Measurements from ENCODE around the gene OPN3. TPM values are rescaled to one million over a fixed set of nuclear protein-coding genes. Genes with fewer than 3 reads are reported as not detected.

The OPN3 gene
- total and polyA plus RNA-seq, 3 experiments from 2014 or later = 6.7 to 17.6 (median 7.0) TPM

- no peak overlapping the region for H3K4me3 ChIP-seq (ENCODE audit: low read length)
- CTCF ChIA-PET = no interaction called here
- no peak overlapping the region for H3K27ac ChIP-seq (ENCODE audit: low read depth, low read length)
- Mint-ChIP-seq H3K4me1 (peaks cover 5 to 11% (median 10%) of the 10 kb centered on the region in 3 donors), H3K27me3 (no peaks in the 10 kb centered on the region), H3K27ac (no peak overlapping the region), H3K4me3 (no peak overlapping the region), H3K9me3 (peaks cover 0 to 8% (median 0%) of the 10 kb centered on the region in 5 donors), H3K36me3 (no peaks in the 10 kb centered on the region)
- no peaks in the 10 kb centered on the region for H3K9me3 ChIP-seq (ENCODE audit: low read length)
- no peaks in the 10 kb centered on the region for H3K36me3 ChIP-seq (ENCODE audit: insufficient read depth, low read length)
- no peak for DNase-seq
- POLR2A ChIA-PET = no interaction called here
- H3K4me1 ChIP-seq (ENCODE audit: insufficient read depth, low read length) = peaks cover 5% of the 10 kb centered on the region
- H3K27me3 ChIP-seq (ENCODE audit: insufficient read depth, low read length, poor library complexity, severe bottlenecking) = no peaks in the 10 kb centered on the region
Measured at GRCh38 chr1:241644259-241644658, 4.1 kb upstream of the OPN3 start.

DNA sequence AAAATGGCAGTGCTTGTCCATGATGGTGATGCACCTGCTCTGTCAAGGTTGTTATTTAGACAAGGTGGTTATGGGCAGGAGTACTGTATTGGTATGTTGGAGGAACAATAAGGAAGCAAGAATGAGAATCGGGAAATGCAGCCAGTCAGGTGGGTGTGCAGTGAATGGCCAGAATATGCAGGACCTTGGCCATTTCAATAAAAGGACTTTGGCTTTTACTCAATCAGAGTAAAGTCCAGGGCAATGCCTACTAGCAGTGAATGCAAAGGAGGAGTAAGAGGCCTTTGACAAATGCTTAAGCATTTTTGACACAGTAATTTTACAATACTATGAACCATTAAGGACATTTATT, 2.4 kb upstream of the OPN3 start:
- ChIA-PET CTCF (interaction anchor here (1.2 kb wide), 1 partner anchor 12 kb away, joined by 3 read pairs; no protein-coding TSS in a partner anchor), POLR2A (no interaction called here)
- no peaks in the 10 kb centered on the region for H3K27me3 Mint-ChIP-seq

GRCh38 chr1:241641773-241642592, 1.8 kb upstream of the OPN3 start:
- Histone ChIP-seq H3K36me3 (ENCODE audit: insufficient read depth, low read length) (no peaks in the 10 kb centered on the region), H3K4me1 (ENCODE audit: insufficient read depth, low read length) (peaks cover 25% of the 10 kb centered on the region), H3K27ac (ENCODE audit: low read depth, low read length) (no peak overlapping the region), H3K27me3 (ENCODE audit: insufficient read depth, low read length, poor library complexity, severe bottlenecking) (no peaks in the 10 kb centered on the region), H3K9me3 (ENCODE audit: low read length) (no peaks in the 10 kb centered on the region), H3K4me3 (ENCODE audit: low read length) (no peak overlapping the region)
- Mint-ChIP-seq H3K36me3 (no peaks in the 10 kb centered on the region), H3K9me3 (peaks cover 0 to 8% (median 0%) of the 10 kb centered on the region in 5 donors), H3K4me1 (peaks cover 23 to 32% (median 30%) of the 10 kb centered on the region in 3 donors), H3K4me3 (peak overlapping the region in 4 of 7 donors; percentile 26 to 88 (median 62)), H3K27ac (peak overlapping the region in 5 of 8 donors; percentile 25 to 74 (median 67)), H3K27me3 (no peaks in the 10 kb centered on the region)
- ChIA-PET CTCF (interaction anchor here (1.3 kb wide), 1 partner anchor 35 kb away, joined by 4 read pairs; no protein-coding TSS in a partner anchor), POLR2A (interaction anchor here (2.3 kb wide), 1 partner anchor 65 kb away, joined by 15 read pairs; no protein-coding TSS in a partner anchor)
- no peak for DNase-seq

More for the DNA sequence above, 2.4 kb upstream of the OPN3 start:
- Histone ChIP-seq H3K4me3 (ENCODE audit: low read length) (no peak overlapping the region), H3K36me3 (ENCODE audit: insufficient read depth, low read length) (no peaks in the 10 kb centered on the region), H3K27ac (ENCODE audit: low read depth, low read length) (no peak overlapping the region), H3K4me1 (ENCODE audit: insufficient read depth, low read length) (peaks cover 21% of the 10 kb centered on the region), H3K27me3 (ENCODE audit: insufficient read depth, low read length, poor library complexity, severe bottlenecking) (no peaks in the 10 kb centered on the region), H3K9me3 (ENCODE audit: low read length) (no peaks in the 10 kb centered on the region)
- peak overlapping the region in 1 of 7 donors; percentile 57 for H3K4me3 Mint-ChIP-seq
- DNase-seq = no peak
- peaks cover 18 to 26% (median 24%) of the 10 kb centered on the region in 3 donors for H3K4me1 Mint-ChIP-seq
- peak overlapping the region in 2 of 8 donors; percentile 11 to 25 for H3K27ac Mint-ChIP-seq
- H3K36me3 Mint-ChIP-seq = no peaks in the 10 kb centered on the region
- H3K9me3 Mint-ChIP-seq = peaks cover 0 to 8% (median 0%) of the 10 kb centered on the region in 5 donors

DNA sequence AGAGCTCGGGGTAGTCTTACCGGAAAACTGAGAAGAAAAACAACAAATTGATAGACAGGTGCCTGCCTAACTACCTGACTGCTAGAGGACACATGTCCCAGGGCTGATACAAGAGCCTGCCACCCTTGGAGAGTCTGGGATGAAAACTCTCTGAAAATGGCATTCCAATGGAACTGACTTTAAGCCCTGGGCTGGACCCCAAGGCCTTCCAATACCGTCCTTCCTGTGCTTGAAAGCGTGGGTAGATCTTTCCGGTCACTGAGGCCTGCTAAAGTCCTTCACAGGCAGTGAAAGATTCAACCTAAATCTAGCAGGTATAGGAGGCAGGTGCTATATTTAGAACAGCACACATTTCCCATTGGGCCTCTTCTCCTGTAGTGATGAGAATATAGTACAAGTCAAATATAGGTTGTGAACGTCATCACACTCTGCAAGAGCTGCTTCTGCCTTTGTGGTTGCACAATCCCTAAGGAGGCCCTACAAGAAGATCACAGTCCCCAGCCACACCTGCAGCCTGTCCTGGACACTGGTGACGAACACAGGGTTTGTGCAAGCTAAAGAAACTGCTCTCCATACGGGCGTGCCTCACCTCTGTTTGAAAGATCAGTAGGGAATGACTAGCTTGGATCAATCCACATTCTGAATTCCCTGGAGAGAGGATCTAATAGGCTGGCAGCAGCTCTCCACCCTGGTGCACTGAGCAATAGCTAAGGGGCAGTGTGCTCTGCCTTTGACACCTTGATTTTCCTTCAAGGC, 876 bp upstream of the OPN3 start:
- Mint-ChIP-seq H3K4me3 (peak overlapping the region; percentile 80 to 88 (median 84)), H3K36me3 (no peaks in the 10 kb centered on the region), H3K27ac (peak overlapping the region; percentile 38 to 94 (median 82)), H3K9me3 (peaks cover 0 to 8% (median 0%) of the 10 kb centered on the region in 5 donors), H3K27me3 (no peaks in the 10 kb centered on the region), H3K4me1 (peaks cover 28 to 40% (median 38%) of the 10 kb centered on the region in 3 donors)
- DNase-seq = no peak
- H3K4me1 ChIP-seq (ENCODE audit: insufficient read depth, low read length) = peaks cover 33% of the 10 kb centered on the region
- ChIA-PET POLR2A (interaction anchor here (1.1 to 2.3 kb wide), 4 partner anchors 36 to 1615 kb away, joined by 4 to 15 read pairs (median 6); partner anchors contain the start of genes EXO1 and SDCCAG8), CTCF (interaction anchor here (0.9 to 1.4 kb wide), 4 partner anchors 14 to 206 kb away, joined by 3 to 6 read pairs (median 4); no protein-coding TSS in a partner anchor)
- no peak overlapping the region for H3K4me3 ChIP-seq (ENCODE audit: low read length)
- H3K9me3 ChIP-seq (ENCODE audit: low read length) = no peaks in the 10 kb centered on the region
- no peak overlapping the region for H3K27ac ChIP-seq (ENCODE audit: low read depth, low read length)
- no peaks in the 10 kb centered on the region for H3K27me3 ChIP-seq (ENCODE audit: insufficient read depth, low read length, poor library complexity, severe bottlenecking)
- H3K36me3 ChIP-seq (ENCODE audit: insufficient read depth, low read length) = no peaks in the 10 kb centered on the region

- Mint-ChIP-seq H3K9me3 (peaks cover 0 to 8% (median 0%) of the 10 kb centered on the region in 5 donors), H3K36me3 (peaks cover 5 to 10% (median 6%) of the 10 kb centered on the region in 3 donors), H3K27ac (peak overlapping the region; percentile 1 to 80 (median 54)), H3K4me1 (peaks cover 31 to 48% (median 40%) of the 10 kb centered on the region in 3 donors), H3K4me3 (peak overlapping the region; percentile 83 to 94 (median 85)), H3K27me3 (no peaks in the 10 kb centered on the region)
- Histone ChIP-seq H3K9me3 (ENCODE audit: low read length) (no peaks in the 10 kb centered on the region), H3K4me3 (ENCODE audit: low read length) (peak overlapping the region; percentile 75), H3K27ac (ENCODE audit: low read depth, low read length) (peak overlapping the region; percentile 71), H3K27me3 (ENCODE audit: insufficient read depth, low read length, poor library complexity, severe bottlenecking) (no peaks in the 10 kb centered on the region), H3K36me3 (ENCODE audit: insufficient read depth, low read length) (no peaks in the 10 kb centered on the region), H3K4me1 (ENCODE audit: insufficient read depth, low read length) (peaks cover 33% of the 10 kb centered on the region)
- POLR2A ChIA-PET = interaction anchor here (0.9 to 2.3 kb wide), 5 partner anchors 38 to 1616 kb away, joined by 3 to 15 read pairs (median 4); partner anchors contain the start of genes EXO1 and SDCCAG8
- peak in 3 of 5 donors; percentile 8 to 54 (median 12) for DNase-seq
- CTCF ChIA-PET = interaction anchor here (0.9 to 1.4 kb wide), 3 partner anchors 12 to 30 kb away, joined by 3 to 6 read pairs (median 3); no protein-coding TSS in a partner anchor
Measured at GRCh38 chr1:241639623-241640148, 483 bp downstream of the OPN3 start.

DNA sequence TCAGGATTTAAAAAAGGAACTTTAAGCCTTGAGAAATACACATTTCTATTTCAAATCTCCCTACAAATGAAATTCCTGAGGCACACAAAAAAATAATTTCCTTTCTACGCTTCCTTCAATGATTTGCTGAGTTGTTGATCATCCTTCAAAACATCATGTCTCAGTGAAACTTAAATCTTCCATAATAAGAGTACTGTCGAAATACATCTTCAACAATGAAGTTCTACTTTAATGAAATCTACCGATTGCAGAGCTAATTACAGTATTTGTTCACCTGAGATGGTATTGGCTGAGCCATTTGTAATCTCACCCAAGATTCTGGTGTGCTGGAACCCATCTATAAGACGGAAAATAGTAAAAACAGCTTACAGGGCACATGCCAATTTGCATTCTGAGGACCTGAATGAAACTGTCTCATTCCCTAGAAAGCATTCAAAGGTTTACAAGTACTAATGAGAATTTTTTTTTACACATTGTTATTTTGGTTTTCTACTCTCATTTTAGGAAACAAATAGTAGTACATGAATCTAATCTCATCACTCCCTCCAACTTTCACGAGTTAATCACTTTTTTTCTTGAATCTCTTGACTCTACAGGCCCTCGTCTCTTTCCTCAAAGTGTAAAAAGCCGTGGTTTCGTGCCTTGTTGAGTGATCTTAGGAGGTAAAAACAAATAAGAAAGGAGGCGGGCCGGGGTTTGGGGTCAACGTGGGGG, 1.1 kb downstream of the OPN3 start:
- peak in 1 of 5 donors; percentile 23 for DNase-seq
- CTCF ChIA-PET = interaction anchor here (1.2 kb wide), 1 partner anchor 12 kb away, joined by 3 read pairs; no protein-coding TSS in a partner anchor
- no peaks in the 10 kb centered on the region for H3K27me3 Mint-ChIP-seq
- H3K36me3 ChIP-seq (ENCODE audit: insufficient read depth, low read length) = no peaks in the 10 kb centered on the region
- H3K4me1 ChIP-seq (ENCODE audit: insufficient read depth, low read length) = peaks cover 33% of the 10 kb centered on the region
- peak overlapping the region; percentile 83 to 94 (median 85) for H3K4me3 Mint-ChIP-seq
- POLR2A ChIA-PET = no interaction called here
- no peaks in the 10 kb centered on the region for H3K9me3 ChIP-seq (ENCODE audit: low read length)
- H3K36me3 Mint-ChIP-seq = peaks cover 7 to 14% (median 9%) of the 10 kb centered on the region in 3 donors
- peaks cover 0 to 8% (median 0%) of the 10 kb centered on the region in 5 donors for H3K9me3 Mint-ChIP-seq
- H3K4me3 ChIP-seq (ENCODE audit: low read length) = peak overlapping the region; percentile 31
- H3K27ac ChIP-seq (ENCODE audit: low read depth, low read length) = peak overlapping the region; percentile 52
- H3K27ac Mint-ChIP-seq = peak overlapping the region; percentile 1 to 80 (median 58)
- H3K27me3 ChIP-seq (ENCODE audit: insufficient read depth, low read length, poor library complexity, severe bottlenecking) = no peaks in the 10 kb centered on the region
- H3K4me1 Mint-ChIP-seq = peaks cover 31 to 52% (median 42%) of the 10 kb centered on the region in 3 donors

DNA sequence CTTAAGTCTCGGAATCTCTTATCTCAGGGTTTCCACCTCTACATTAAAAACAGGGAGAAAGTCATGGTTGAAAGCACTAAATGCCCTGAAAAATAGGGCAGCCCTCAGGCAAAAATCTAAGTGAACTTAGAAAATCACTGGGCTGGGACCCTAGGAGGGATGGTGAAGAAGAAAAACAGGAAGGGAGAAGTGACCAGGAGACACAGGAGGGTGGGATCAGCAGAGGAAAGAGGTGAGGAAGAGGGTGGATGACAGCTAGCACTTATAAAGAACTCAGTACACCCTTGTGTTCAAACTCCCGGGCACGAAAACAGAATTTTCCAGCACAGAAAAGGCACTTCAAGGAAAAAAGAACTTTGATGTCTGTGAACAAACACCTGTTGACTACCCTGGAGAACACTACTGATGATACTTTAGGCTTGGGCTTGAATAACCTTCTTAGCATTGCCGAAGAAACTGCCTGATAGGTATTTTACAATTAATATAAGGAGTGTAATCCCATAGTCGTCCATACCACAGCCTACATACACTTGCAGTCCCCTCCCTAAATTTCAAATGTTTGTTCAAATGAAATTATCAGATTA, 2.0 kb downstream of the OPN3 start:
- Histone ChIP-seq H3K9me3 (ENCODE audit: low read length) (no peaks in the 10 kb centered on the region), H3K4me3 (ENCODE audit: low read length) (peak overlapping the region; percentile 21), H3K36me3 (ENCODE audit: insufficient read depth, low read length) (no peaks in the 10 kb centered on the region), H3K27ac (ENCODE audit: low read depth, low read length) (peak overlapping the region; percentile 38), H3K27me3 (ENCODE audit: insufficient read depth, low read length, poor library complexity, severe bottlenecking) (no peaks in the 10 kb centered on the region), H3K4me1 (ENCODE audit: insufficient read depth, low read length) (peaks cover 33% of the 10 kb centered on the region)
- POLR2A ChIA-PET = no interaction called here
- Mint-ChIP-seq H3K9me3 (peaks cover 0 to 7% (median 0%) of the 10 kb centered on the region in 5 donors), H3K27ac (peak overlapping the region in 3 of 8 donors; percentile 13 to 38 (median 18)), H3K36me3 (peaks cover 7 to 17% (median 9%) of the 10 kb centered on the region in 3 donors), H3K4me1 (peaks cover 31 to 52% (median 43%) of the 10 kb centered on the region in 3 donors), H3K27me3 (no peaks in the 10 kb centered on the region), H3K4me3 (peak overlapping the region; percentile 33 to 94 (median 53))
- DNase-seq = no peak
- CTCF ChIA-PET = interaction anchor here (1.2 kb wide), 1 partner anchor 11 kb away, joined by 3 read pairs; no protein-coding TSS in a partner anchor
